ENCODE data around the gene AMBRA1.

- TF ChIP-seq POLR2AphosphoS5 (IDR thresholded peaks at IDR 0.05; ENCODE audit: low read depth, low read length) (no peak), ZNF274 (IDR thresholded peaks at IDR 0.05; ENCODE audit: borderline replicate concordance, extremely low read depth, low read length) (no peak), USF2 (IDR thresholded peaks at IDR 0.05; ENCODE audit: low read length) (no peak), EZH2 (IDR thresholded peaks at IDR 0.05; ENCODE audit: low read depth, low read length, severe bottlenecking) (no peak), CEBPB (IDR thresholded peaks at IDR 0.05; ENCODE audit: low read depth, low read length) (no peak), CTCF (IDR thresholded peaks at IDR 0.05; ENCODE audit: control extremely low read depth in 1 of 3, insufficient read depth in 1 of 3, low read depth in 1 of 3, low read length in 3 of 3) (no peak), SP1 (IDR thresholded peaks at IDR 0.05; ENCODE audit: low read depth, low read length) (no peak), SIN3A (conservative IDR thresholded peaks at IDR 0.05 in 1 of 2, IDR thresholded peaks at IDR 0.05 in 1 of 2; ENCODE audit: low read depth in 1 of 2, low read length in 2 of 2) (no peak), HDAC6 (IDR thresholded peaks at IDR 0.05; ENCODE audit: low read depth, low read length) (no peak), NRF1 (IDR thresholded peaks at IDR 0.05; ENCODE audit: low read depth, low read length) (no peak), POLR2A (IDR thresholded peaks at IDR 0.05; ENCODE audit: control extremely low read depth in 1 of 2, low read depth in 2 of 2, low read length in 2 of 2) (no peak), MAFK (IDR thresholded peaks at IDR 0.05; ENCODE audit: low read depth, low read length) (no peak), FOSL1 (IDR thresholded peaks at IDR 0.05; ENCODE audit: insufficient read depth, low read depth, low read length) (no peak)
Observed at GRCh38 chr11:46562527-46562926, 31.3 kb downstream of the AMBRA1 start.

All from H1 (cell line).